ENCODE measurements around the gene MCM5. TPM values are rescaled to one million over a fixed set of nuclear protein-coding genes. Genes with fewer than 3 reads are reported as not detected.

Gene MCM5
- total RNA-seq, 1 experiment from 2014 or later = 112 TPM

DNA sequence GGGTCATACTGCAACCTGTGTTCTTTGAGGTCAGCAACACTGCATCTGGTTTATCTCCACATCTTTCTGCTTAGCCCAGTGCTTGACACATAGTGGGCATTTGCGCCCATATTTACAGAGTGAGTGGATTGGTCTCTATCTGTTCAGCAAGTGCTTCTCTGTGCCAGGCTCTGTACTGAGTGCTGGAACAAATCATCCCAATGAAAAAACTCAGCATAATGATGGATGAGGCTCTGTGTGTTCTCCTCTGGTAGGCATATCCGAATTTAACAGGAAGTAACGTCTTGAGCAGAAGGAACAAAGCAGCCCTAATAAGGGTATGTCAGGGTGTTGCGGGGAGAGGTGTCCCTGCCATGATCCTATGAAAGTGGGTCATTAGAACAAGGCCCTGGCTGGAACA lies 46.0 kb downstream of the MCM5 start:
- Histone ChIP-seq H3K4me1 (ENCODE audit: insufficient read depth, low read length) (peaks cover 13% of the 10 kb centered on the region), H3K79me2 (ENCODE audit: low read length) (no peaks in the 10 kb centered on the region), H3K27ac (ENCODE audit: low read length) (peak overlapping the region; percentile 22; the same call in 1 of the 2 replicates), H3K9me2 (replicated peaks; ENCODE audit: low read length) (no peaks in the 10 kb centered on the region), H3K4me3 (ENCODE audit: low read length) (no peak overlapping the region), H3K9me3 (ENCODE audit: low read length) (no peaks in the 10 kb centered on the region), H3F3A (ENCODE audit: low read length, unreplicated experiment) (no peaks in the 10 kb centered on the region), H3K27me3 (ENCODE audit: low read length) (no peaks in the 10 kb centered on the region), H3K4me2 (ENCODE audit: low read length) (peak overlapping the region; percentile 28; the same call in 1 of the 2 replicates), H4K20me1 (ENCODE audit: low read length) (no peaks in the 10 kb centered on the region), H3K36me3 (ENCODE audit: low read depth, low read length) (no peaks in the 10 kb centered on the region), H2AFZ (ENCODE audit: low read length) (peak overlapping the region; percentile 23; the same call in 1 of the 2 replicates), H3K9ac (ENCODE audit: low read length) (no peak overlapping the region)
- intact Hi-C loops (cut with micrococcal nuclease) = no loop called here
- BruUV-seq (replicated peaks) = no TSS peak
- DNase-seq (no peak), ATAC-seq (no peak; the same call in 1 of the 2 replicates)
- ChIA-PET POLR2A (ENCODE audit: unreplicated experiment) (no interaction called here), CTCF (interaction anchor here (0.6 kb wide), 1 partner anchor 88 kb away, joined by 3 read pairs; no protein-coding TSS in a partner anchor)
- TF ChIP-seq EZH2phosphoT487 (IDR thresholded peaks at IDR 0.05; ENCODE audit: borderline replicate concordance, low read length) = no peak
- TF ChIP-seq, protein P1, sequence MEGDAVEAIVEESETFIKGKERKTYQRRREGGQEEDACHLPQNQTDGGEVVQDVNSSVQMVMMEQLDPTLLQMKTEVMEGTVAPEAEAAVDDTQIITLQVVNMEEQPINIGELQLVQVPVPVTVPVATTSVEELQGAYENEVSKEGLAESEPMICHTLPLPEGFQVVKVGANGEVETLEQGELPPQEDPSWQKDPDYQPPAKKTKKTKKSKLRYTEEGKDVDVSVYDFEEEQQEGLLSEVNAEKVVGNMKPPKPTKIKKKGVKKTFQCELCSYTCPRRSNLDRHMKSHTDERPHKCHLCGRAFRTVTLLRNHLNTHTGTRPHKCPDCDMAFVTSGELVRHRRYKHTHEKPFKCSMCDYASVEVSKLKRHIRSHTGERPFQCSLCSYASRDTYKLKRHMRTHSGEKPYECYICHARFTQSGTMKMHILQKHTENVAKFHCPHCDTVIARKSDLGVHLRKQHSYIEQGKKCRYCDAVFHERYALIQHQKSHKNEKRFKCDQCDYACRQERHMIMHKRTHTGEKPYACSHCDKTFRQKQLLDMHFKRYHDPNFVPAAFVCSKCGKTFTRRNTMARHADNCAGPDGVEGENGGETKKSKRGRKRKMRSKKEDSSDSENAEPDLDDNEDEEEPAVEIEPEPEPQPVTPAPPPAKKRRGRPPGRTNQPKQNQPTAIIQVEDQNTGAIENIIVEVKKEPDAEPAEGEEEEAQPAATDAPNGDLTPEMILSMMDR (conservative IDR thresholded peaks at IDR 0.05; ENCODE audit: low read depth, low read length) = no peak
- TF ChIP-seq EZH2 (IDR thresholded peaks at IDR 0.05; ENCODE audit: low read length, unreplicated experiment) = no peak

DNA sequence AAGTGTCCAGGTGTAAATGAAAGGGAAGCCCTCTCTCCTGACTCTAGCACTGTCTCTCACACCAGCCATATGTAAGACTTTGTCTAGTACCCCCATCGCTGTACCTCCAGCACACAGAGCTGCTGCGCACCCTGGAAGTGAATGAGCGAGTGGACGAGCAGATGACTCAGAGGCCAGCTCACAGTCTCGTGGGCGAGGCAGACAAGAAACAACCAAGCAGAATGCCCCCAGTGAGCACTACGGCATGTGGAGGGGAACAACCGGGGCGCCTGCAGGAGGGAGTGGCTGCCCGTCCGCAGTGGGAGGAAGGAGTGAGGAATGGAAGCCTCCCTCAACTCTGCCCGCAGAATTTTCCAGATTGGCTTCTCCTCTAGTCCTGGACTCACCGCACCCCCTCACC lies 46.4 kb downstream of the MCM5 start:
- H3K4me2 ChIP-seq (ENCODE audit: low read length) = peak overlapping the region; percentile 28; the same call in 1 of the 2 replicates
- H2AFZ ChIP-seq (ENCODE audit: low read length) = peak overlapping the region; percentile 23; the same call in 1 of the 2 replicates
- no peaks in the 10 kb centered on the region for H3F3A ChIP-seq (ENCODE audit: low read length, unreplicated experiment)
- intact Hi-C loops (cut with micrococcal nuclease) = no loop called here
- H3K9me3 ChIP-seq (ENCODE audit: low read length) = no peaks in the 10 kb centered on the region
- H3K27me3 ChIP-seq (ENCODE audit: low read length) = no peaks in the 10 kb centered on the region
- H4K20me1 ChIP-seq (ENCODE audit: low read length) = no peaks in the 10 kb centered on the region
- ATAC-seq = peak; percentile 95
- H3K36me3 ChIP-seq (ENCODE audit: low read depth, low read length) = no peaks in the 10 kb centered on the region
- peak; percentile 60 for DNase-seq
- peaks cover 13% of the 10 kb centered on the region for H3K4me1 ChIP-seq (ENCODE audit: insufficient read depth, low read length)
- no peaks in the 10 kb centered on the region for H3K9me2 ChIP-seq (replicated peaks; ENCODE audit: low read length)
- peak overlapping the region; percentile 22 for H3K27ac ChIP-seq (ENCODE audit: low read length)
- POLR2A ChIA-PET (ENCODE audit: unreplicated experiment) = no interaction called here
- CTCF ChIA-PET = no interaction called here
- H3K9ac ChIP-seq (ENCODE audit: low read length) = peak overlapping the region; percentile 12; the same call in 1 of the 2 replicates
- BruUV-seq (replicated peaks) = no TSS peak
- TF ChIP-seq EZH2phosphoT487 (IDR thresholded peaks at IDR 0.05; ENCODE audit: borderline replicate concordance, low read length) (no peak), EZH2 (IDR thresholded peaks at IDR 0.05; ENCODE audit: low read length, unreplicated experiment) (no peak)
- TF ChIP-seq, protein P1 (conservative IDR thresholded peaks at IDR 0.05; ENCODE audit: low read depth, low read length) = no peak
- H3K4me3 ChIP-seq (ENCODE audit: low read length) = no peak overlapping the region
- H3K79me2 ChIP-seq (ENCODE audit: low read length) = no peaks in the 10 kb centered on the region

DNA sequence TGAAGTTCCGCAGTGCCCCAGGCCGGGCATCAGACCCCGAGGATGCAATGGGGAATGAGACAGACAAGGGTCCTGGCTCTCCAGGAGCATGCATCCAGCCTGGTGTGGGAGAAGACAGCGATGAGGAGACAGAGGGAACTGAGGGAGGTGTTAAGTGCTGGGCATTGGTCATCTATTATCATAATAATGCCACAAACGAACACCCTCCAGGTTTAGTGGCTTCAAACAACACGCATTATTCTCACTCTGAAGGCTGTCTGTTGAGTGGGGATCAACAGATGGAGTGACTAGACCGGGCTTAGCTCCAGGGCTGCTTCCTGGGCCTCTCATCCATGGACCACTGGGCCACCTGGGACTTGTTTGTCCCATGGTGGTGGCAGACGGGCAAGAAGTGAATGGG lies 48.6 kb downstream of the MCM5 start:
- no peak overlapping the region for H3K9ac ChIP-seq (ENCODE audit: low read length)
- no peaks in the 10 kb centered on the region for H3K79me2 ChIP-seq (ENCODE audit: low read length)
- no peaks in the 10 kb centered on the region for H3K9me3 ChIP-seq (ENCODE audit: low read length)
- peaks cover 13% of the 10 kb centered on the region for H3K4me1 ChIP-seq (ENCODE audit: insufficient read depth, low read length)
- H3K27ac ChIP-seq (ENCODE audit: low read length) = no peak overlapping the region
- no peak overlapping the region for H2AFZ ChIP-seq (ENCODE audit: low read length)
- POLR2A ChIA-PET (ENCODE audit: unreplicated experiment) = no interaction called here
- H3K4me2 ChIP-seq (ENCODE audit: low read length) = no peak overlapping the region
- CTCF ChIA-PET = no interaction called here
- no peak overlapping the region for H3K4me3 ChIP-seq (ENCODE audit: low read length)
- no peaks in the 10 kb centered on the region for H4K20me1 ChIP-seq (ENCODE audit: low read length)
- intact Hi-C loops (cut with micrococcal nuclease) = no loop called here
- no peaks in the 10 kb centered on the region for H3K9me2 ChIP-seq (replicated peaks; ENCODE audit: low read length)
- no peaks in the 10 kb centered on the region for H3F3A ChIP-seq (ENCODE audit: low read length, unreplicated experiment)
- BruUV-seq (replicated peaks) = no TSS peak
- no peaks in the 10 kb centered on the region for H3K36me3 ChIP-seq (ENCODE audit: low read depth, low read length)
- no peak for TF ChIP-seq EZH2 (IDR thresholded peaks at IDR 0.05; ENCODE audit: low read length, unreplicated experiment)
- TF ChIP-seq, protein P1 (conservative IDR thresholded peaks at IDR 0.05; ENCODE audit: low read depth, low read length) = no peak
- TF ChIP-seq EZH2phosphoT487 (IDR thresholded peaks at IDR 0.05; ENCODE audit: borderline replicate concordance, low read length) = no peak
- DNase-seq = no peak
- no peaks in the 10 kb centered on the region for H3K27me3 ChIP-seq (ENCODE audit: low read length)
- ATAC-seq = no peak

Data from PC-3 (cell line).